Body of pancreas (tissue), 4 donors: ENCODE measurements around the gene HMCN2.

ENCODE experiments used
- CTCF ChIP-seq, 7 experiments: fragments of 450-650 bp in 4 of 7; fragments of 200-600 bp in 3 of 7; sonication (generic) in 3 of 7; IDR thresholded peaks; one replicate each; pipeline ENCODE4 v1.5.1; 2016 to 2019; ENCODE audit warnings: antibody characterized with exemption in 7 of 7
- POLR2A ChIP-seq, 3 donors: fragments of 450-650 bp; IDR thresholded peaks; one replicate each; pipeline ENCODE4 v1.6.1; 2016; ENCODE audit warnings: antibody characterized with exemption in 3 of 3, mild to moderate bottlenecking in 2 of 3

GRCh38 chr9:130242270-130243014, 23.1 kb upstream of the HMCN2 start:
- TF ChIP-seq CTCF (IDR thresholded peaks at IDR 0.05) = no peak
- TF ChIP-seq POLR2A (IDR thresholded peaks at IDR 0.05) = no peak
